Activated CD8-positive, alpha-beta T cell treated with anti-CD3 and anti-CD28 coated beads for 36 hours (primary cell): ENCODE results near the gene HPGD. TPM values are rescaled to one million over a fixed set of nuclear protein-coding genes. Genes with fewer than 3 reads are reported as not detected.

Experiments used
- ATAC-seq: fragments of 200-7000 bp; cut with Tn5 transposase; one replicate; pipeline ENCODE4 v1.10.0; 2021; ENCODE audit warnings: mild to moderate bottlenecking, moderate library complexity
- CTCF ChIA-PET: fragments of 350-600 bp; sonication (Branson Sonifier 250); formaldehyde crosslinking; loops from one replicate; lab custom pipeline; 2021; ENCODE audit warnings: antibody characterized with exemption; lab: Charles Lee
- POLR2A ChIA-PET: fragments of 350-600 bp; sonication (Branson Sonifier 250); formaldehyde crosslinking; loops from one replicate; lab custom pipeline; 2021; ENCODE audit warnings: antibody characterized with exemption; lab: Charles Lee
- DNase-seq: peaks from one replicate; pipeline ENCODE4 v3.0.0-alpha.2; 2020
- H3K27ac Mint-ChIP-seq: one replicate; pipeline ENCODE4 v1.8.0; 2021; ENCODE audit warnings: mild to moderate bottlenecking, mixed read lengths
- H3K27me3 Mint-ChIP-seq: one replicate; pipeline ENCODE4 v1.8.0; 2021; ENCODE audit warnings: mixed read lengths
- H3K36me3 Mint-ChIP-seq: one replicate; pipeline ENCODE4 v1.8.0; 2021; ENCODE audit warnings: low read depth, mixed read lengths
- H3K4me1 Mint-ChIP-seq: one replicate; pipeline ENCODE4 v1.8.0; 2021; ENCODE audit warnings: low read depth, mixed read lengths
- H3K4me3 Mint-ChIP-seq: one replicate; pipeline ENCODE4 v1.8.0; 2021; ENCODE audit warnings: mild to moderate bottlenecking, moderate library complexity, mixed read lengths
- H3K9me3 Mint-ChIP-seq: one replicate; pipeline ENCODE4 v1.8.0; 2021; ENCODE audit warnings: mixed read lengths
- intact Hi-C: fragments of 100-400 bp; cut with micrococcal nuclease; formaldehyde crosslinking; loops from one replicate; pipeline ENCODE4 v1.10.0; 2022
- total RNA-seq, 2 experiments: library from RNA; stranded (reverse); gene quantifications; one replicate each; pipeline ENCODE4 v1.2.3, GENCODE V29; 2021
- TF ChIP-seq, protein P1 (sequence below): fragments of 200-600 bp; IDR thresholded peaks from one replicate; pipeline ENCODE4 v1.8.0; 2022; ENCODE audit warnings: antibody characterized with exemption, mild to moderate bottlenecking

HPGD gene
- total RNA-seq, 2 experiments from 2014 or later = 4.7 to 5.5 TPM

DNA sequence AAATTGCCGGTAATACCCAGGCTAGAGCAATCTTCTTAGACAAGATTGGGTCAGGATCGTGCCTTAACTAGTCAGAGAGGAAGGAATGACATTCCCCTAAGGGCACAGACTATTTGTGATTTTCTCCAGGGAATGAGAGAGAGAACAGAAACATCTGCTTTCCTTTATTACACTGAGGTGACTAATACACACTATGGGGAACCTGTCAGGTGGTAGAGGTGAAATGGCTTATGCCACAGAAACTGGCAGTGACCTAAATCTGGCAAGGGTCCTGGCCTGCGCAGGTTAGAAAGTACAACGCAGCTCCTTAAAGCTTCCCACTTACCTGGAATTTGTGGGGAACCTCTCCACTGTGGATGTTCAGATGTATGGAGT, 16.6 kb upstream of the HPGD start:
- TF ChIP-seq, protein P1, sequence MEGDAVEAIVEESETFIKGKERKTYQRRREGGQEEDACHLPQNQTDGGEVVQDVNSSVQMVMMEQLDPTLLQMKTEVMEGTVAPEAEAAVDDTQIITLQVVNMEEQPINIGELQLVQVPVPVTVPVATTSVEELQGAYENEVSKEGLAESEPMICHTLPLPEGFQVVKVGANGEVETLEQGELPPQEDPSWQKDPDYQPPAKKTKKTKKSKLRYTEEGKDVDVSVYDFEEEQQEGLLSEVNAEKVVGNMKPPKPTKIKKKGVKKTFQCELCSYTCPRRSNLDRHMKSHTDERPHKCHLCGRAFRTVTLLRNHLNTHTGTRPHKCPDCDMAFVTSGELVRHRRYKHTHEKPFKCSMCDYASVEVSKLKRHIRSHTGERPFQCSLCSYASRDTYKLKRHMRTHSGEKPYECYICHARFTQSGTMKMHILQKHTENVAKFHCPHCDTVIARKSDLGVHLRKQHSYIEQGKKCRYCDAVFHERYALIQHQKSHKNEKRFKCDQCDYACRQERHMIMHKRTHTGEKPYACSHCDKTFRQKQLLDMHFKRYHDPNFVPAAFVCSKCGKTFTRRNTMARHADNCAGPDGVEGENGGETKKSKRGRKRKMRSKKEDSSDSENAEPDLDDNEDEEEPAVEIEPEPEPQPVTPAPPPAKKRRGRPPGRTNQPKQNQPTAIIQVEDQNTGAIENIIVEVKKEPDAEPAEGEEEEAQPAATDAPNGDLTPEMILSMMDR = no peak
- intact Hi-C loops = no loop called here
- ATAC-seq (no peak), DNase-seq (no peak)
- Mint-ChIP-seq H3K36me3 (no peaks in the 10 kb centered on the region), H3K27me3 (no peaks in the 10 kb centered on the region), H3K9me3 (no peaks in the 10 kb centered on the region), H3K27ac (no peak overlapping the region), H3K4me3 (no peak overlapping the region), H3K4me1 (no peaks in the 10 kb centered on the region)
- CTCF ChIA-PET = no interaction called here
- POLR2A ChIA-PET = no interaction called here

DNA sequence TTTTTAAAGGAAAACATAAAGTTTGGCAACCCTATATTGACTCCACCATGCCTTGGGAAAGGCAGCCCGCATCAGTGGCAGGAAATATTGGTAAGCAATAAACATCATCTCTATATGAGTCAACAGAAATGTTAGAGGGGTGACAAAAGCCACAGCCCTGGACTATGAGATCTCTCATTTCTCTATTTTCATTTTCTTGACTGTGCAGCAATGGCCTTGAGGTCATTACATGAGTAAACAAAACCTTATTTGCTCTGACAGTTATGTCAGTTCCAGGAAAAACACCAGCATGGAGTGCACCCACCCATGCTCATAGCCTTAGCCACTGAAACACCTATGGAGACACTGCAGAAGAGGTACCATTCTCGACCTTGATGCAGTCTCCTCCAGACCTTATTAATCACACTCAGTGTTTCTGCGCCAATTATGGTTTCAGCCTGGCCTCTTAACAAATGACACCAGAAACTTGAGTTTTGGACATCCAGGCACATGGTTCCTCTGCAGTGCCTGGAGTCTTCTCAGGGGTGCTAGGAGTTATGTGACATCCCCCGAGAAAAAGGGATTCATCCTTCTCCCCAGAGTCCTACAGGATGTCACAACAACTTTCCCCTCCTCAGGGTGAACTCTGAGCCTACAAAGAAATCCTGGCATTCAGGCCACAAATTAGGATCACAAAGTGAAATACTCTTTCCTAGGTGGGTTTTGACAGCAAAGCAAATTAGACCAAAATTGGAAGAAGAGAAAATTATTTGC, 16.0 kb upstream of the HPGD start:
- POLR2A ChIA-PET = no interaction called here
- ATAC-seq (peak; percentile 85), DNase-seq (peak; percentile 10)
- H3K9me3 Mint-ChIP-seq = no peaks in the 10 kb centered on the region
- H3K27me3 Mint-ChIP-seq = no peaks in the 10 kb centered on the region
- no peak overlapping the region for H3K27ac Mint-ChIP-seq
- H3K4me3 Mint-ChIP-seq = no peak overlapping the region
- TF ChIP-seq, protein P1 = no peak
- no peaks in the 10 kb centered on the region for H3K36me3 Mint-ChIP-seq
- H3K4me1 Mint-ChIP-seq = no peaks in the 10 kb centered on the region
- CTCF ChIA-PET = no interaction called here
- intact Hi-C loops = no loop called here

DNA sequence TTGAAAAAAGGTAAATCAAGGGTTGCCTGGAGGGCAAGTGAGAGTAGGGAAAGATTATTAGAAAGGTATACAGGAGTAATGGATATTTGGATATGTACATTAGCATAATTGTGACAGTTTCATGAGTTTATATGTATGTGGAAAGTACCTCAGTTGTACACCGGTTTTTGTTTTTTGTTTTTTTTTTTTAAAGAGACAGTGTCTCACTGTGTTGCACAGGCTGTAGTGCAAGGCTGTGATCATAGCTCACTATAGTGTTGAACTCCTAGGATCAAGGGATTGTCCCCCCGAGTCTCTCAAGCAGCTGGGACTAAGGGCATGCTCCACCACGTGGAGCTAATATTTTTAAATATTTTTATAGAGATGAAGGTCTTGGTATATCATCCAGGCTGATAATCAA, 15.3 kb upstream of the HPGD start:
- TF ChIP-seq, protein P1 = no peak
- no peak for DNase-seq
- POLR2A ChIA-PET = no interaction called here
- Mint-ChIP-seq H3K36me3 (no peaks in the 10 kb centered on the region), H3K4me3 (no peak overlapping the region), H3K4me1 (no peaks in the 10 kb centered on the region), H3K9me3 (no peaks in the 10 kb centered on the region), H3K27me3 (no peaks in the 10 kb centered on the region), H3K27ac (no peak overlapping the region)
- ATAC-seq = no peak
- CTCF ChIA-PET = no interaction called here
- intact Hi-C loops = no loop called here

DNA sequence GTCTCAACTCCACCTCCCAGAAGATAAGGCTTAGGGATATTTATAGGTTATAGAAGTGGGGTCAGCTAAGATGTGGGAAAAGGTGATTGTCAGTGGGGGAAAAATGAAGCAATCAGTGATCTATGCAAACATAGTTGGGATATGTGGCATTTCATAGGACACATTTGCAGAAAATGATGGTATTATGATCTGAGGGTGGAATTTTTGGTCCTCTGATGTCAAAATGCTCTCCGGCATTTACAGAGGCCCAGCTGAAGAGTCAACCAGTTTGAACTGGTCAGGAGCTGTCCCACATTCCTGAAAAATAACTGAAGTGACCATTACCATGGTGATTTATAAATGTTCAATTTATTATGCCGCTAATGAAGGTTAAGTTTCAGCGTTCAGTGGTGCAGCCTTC, 12.2 kb upstream of the HPGD start:
- Mint-ChIP-seq H3K9me3 (no peaks in the 10 kb centered on the region), H3K36me3 (no peaks in the 10 kb centered on the region), H3K4me1 (no peaks in the 10 kb centered on the region), H3K27me3 (peaks cover 4% of the 10 kb centered on the region), H3K27ac (no peak overlapping the region), H3K4me3 (no peak overlapping the region)
- ATAC-seq = no peak
- intact Hi-C loops = no loop called here
- ChIA-PET POLR2A (no interaction called here), CTCF (interaction anchor here (1.8 kb wide), 1 partner anchor 73 kb away, joined by 3 read pairs; no protein-coding TSS in a partner anchor)
- TF ChIP-seq, protein P1 = no peak
- no peak for DNase-seq

DNA sequence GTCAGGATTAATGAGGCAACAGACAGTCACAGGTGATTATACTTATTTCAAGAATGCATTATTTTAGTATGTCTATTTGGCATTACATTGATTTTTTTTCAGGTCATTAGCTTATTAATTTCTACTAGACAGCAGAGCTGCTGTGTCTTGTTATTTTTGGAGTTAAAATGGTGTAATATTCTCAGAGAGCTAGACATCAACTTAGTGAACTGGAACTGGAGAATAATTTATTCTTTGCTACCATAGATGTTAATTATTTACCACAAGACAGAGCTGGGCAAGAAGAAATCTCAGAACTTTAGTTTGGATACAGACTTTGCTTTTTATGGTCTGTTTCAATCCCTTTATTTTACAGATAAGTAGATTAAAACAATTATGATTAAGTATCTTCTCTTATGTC, 10.2 kb upstream of the HPGD start:
- Mint-ChIP-seq H3K4me3 (no peak overlapping the region), H3K4me1 (no peaks in the 10 kb centered on the region), H3K36me3 (no peaks in the 10 kb centered on the region), H3K27me3 (peaks cover 4% of the 10 kb centered on the region), H3K27ac (no peak overlapping the region), H3K9me3 (no peaks in the 10 kb centered on the region)
- intact Hi-C loops = no loop called here
- ChIA-PET CTCF (no interaction called here), POLR2A (interaction anchor here (1.0 kb wide), 1 partner anchor 9 kb away, joined by 3 read pairs; no protein-coding TSS in a partner anchor)
- no peak for DNase-seq
- TF ChIP-seq, protein P1 = no peak
- ATAC-seq = no peak
